ENCODE results near the gene HS3ST4. TPM values are rescaled to one million over a fixed set of nuclear protein-coding genes. Genes with fewer than 3 reads are reported as not detected.

The HS3ST4 gene
- total RNA-seq, 1 donor from 2014 or later = 3.6 TPM

DNA sequence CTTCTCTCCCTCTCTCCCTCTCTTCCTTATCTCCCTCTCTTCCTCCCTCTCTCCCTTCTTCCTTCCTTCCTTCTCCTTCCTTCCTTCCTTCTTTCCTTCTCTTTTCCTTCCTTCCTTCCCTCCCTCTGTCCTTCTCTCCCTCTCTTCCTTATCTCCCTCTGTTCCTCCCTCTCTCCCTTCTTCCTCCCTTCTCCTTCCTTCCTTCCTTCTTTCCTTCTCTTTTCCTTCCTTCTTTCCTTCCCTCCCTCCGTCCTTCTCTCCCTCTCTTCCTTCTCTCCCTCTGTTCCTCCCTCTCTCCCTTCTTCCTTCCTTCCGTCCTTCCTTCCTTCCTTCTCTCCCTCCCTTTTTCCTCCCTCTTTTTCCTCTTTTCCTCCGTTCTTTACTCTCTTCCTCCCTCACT, 38.6 kb downstream of the HS3ST4 start:
- H3K9me3 Mint-ChIP-seq = no peaks in the 10 kb centered on the region
- H3K4me1 Mint-ChIP-seq (ENCODE audit: unreplicated experiment) = no peaks in the 10 kb centered on the region
- H3K27ac Mint-ChIP-seq = no peak overlapping the region
- no peak for DNase-seq (ENCODE audit: extremely low spot score, unreplicated experiment)
- TF ChIP-seq, protein P1, sequence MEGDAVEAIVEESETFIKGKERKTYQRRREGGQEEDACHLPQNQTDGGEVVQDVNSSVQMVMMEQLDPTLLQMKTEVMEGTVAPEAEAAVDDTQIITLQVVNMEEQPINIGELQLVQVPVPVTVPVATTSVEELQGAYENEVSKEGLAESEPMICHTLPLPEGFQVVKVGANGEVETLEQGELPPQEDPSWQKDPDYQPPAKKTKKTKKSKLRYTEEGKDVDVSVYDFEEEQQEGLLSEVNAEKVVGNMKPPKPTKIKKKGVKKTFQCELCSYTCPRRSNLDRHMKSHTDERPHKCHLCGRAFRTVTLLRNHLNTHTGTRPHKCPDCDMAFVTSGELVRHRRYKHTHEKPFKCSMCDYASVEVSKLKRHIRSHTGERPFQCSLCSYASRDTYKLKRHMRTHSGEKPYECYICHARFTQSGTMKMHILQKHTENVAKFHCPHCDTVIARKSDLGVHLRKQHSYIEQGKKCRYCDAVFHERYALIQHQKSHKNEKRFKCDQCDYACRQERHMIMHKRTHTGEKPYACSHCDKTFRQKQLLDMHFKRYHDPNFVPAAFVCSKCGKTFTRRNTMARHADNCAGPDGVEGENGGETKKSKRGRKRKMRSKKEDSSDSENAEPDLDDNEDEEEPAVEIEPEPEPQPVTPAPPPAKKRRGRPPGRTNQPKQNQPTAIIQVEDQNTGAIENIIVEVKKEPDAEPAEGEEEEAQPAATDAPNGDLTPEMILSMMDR (conservative IDR thresholded peaks at IDR 0.05) = no peak
- H3K27me3 Mint-ChIP-seq = no peaks in the 10 kb centered on the region
- H3K36me3 Mint-ChIP-seq = no peaks in the 10 kb centered on the region
- H3K4me3 Mint-ChIP-seq = no peak overlapping the region

DNA sequence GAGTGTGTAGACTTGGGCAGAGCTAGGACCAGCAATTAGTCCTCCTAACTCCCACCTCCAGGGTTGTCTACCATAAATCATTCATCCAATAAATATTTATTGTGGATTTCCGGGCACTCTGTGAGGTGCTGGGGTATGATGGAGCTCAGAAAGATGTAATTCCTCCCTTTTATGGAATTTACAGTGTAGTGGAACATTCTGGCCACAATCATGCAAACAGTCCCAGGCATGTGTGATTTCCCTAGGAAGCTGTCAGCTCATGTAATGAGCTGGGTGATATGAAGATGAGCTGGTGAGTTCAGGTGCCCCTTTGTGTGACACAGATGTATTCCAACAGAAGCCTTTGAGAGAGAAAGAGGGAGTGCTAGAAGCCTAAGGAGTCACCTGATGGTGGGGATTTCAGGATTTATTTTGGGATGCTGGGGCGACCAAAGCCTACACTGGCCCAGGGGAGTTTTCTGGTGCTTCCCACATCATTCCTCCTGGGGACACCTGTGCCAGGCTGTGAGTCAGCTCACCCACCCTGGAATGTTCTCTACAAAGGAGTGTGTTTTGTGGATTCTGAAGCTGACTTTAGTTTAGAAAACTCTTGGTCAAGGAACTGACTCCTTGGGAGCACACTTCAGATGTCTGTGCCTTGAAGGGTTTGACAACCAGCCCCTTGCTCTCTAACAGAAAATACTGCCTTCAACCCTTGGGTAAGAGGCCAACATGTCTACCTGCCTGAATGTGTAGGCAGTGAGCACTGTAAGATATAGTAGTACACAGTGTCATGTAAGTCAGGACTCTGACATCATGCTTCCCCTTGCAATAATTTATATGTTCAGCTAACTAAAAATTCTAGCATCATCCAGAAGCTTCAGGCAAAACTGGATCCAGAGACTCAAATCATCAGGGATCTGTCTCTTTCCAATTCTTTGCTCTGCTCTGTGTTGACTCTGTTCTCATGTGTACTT, 42.9 kb downstream of the HS3ST4 start:
- no peak for DNase-seq (ENCODE audit: extremely low spot score, unreplicated experiment)
- Mint-ChIP-seq H3K9me3 (no peaks in the 10 kb centered on the region), H3K27me3 (no peaks in the 10 kb centered on the region), H3K4me1 (ENCODE audit: unreplicated experiment) (no peaks in the 10 kb centered on the region), H3K27ac (no peak overlapping the region), H3K36me3 (no peaks in the 10 kb centered on the region), H3K4me3 (no peak overlapping the region)
- TF ChIP-seq, protein P1 (conservative IDR thresholded peaks at IDR 0.05) = no peak

DNA sequence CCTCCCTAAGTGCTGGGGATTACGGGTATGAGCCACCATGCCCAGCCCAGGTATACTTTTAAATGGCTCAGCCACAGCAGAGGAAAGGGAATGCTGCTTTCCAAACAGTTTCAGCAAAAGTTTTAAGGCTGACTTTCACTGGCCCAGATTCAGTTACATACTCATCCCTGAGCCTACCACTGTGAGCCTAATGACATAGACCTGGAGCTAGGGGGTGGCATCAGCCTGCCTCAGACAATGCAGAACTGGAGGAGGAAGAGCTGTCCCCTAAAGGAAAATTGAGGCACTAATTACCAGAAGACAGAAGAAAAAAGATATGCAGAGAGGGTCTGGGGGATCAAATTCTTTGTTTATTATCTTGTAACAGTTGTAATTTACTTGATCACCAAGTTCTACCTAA, 43.9 kb downstream of the HS3ST4 start:
- H3K27ac Mint-ChIP-seq = no peak overlapping the region
- no peak overlapping the region for H3K4me3 Mint-ChIP-seq
- DNase-seq (ENCODE audit: extremely low spot score, unreplicated experiment) = no peak
- no peaks in the 10 kb centered on the region for H3K36me3 Mint-ChIP-seq
- H3K27me3 Mint-ChIP-seq = no peaks in the 10 kb centered on the region
- H3K4me1 Mint-ChIP-seq (ENCODE audit: unreplicated experiment) = no peaks in the 10 kb centered on the region
- no peaks in the 10 kb centered on the region for H3K9me3 Mint-ChIP-seq
- TF ChIP-seq, protein P1 (conservative IDR thresholded peaks at IDR 0.05) = no peak

DNA sequence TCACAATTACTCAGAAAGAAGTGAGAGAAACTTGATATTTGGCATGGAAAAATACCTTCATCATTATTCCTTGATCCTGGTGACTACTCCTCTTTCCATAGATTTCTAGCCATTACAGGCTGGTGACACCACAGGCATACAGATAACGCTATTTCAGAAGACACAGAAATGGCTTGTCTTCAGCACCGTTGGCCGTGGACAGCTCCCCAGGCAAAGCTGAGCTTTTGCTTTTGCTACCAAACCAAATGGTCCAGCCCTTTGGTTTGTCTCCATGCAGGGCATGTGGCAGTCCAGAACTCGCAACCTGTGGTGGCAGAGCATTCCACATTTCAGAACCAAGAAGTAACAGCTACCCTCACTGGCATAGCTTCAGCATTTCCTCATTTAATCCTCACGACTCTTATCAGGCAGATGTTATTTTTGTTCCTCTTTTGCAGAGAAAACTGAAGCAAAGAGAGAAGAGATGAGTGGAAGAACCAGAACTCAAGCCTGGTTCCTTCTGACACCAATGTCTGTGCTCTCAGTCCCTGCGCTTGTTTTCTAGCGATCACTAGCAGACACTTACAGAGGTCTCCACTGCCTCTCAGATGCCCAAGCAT, 55.5 kb downstream of the HS3ST4 start:
- DNase-seq (ENCODE audit: extremely low spot score, unreplicated experiment) = no peak
- Mint-ChIP-seq H3K9me3 (no peaks in the 10 kb centered on the region), H3K4me3 (no peak overlapping the region), H3K27me3 (no peaks in the 10 kb centered on the region), H3K27ac (no peak overlapping the region), H3K36me3 (no peaks in the 10 kb centered on the region), H3K4me1 (ENCODE audit: unreplicated experiment) (peaks cover 6% of the 10 kb centered on the region)
- TF ChIP-seq, protein P1 (conservative IDR thresholded peaks at IDR 0.05) = no peak

DNA sequence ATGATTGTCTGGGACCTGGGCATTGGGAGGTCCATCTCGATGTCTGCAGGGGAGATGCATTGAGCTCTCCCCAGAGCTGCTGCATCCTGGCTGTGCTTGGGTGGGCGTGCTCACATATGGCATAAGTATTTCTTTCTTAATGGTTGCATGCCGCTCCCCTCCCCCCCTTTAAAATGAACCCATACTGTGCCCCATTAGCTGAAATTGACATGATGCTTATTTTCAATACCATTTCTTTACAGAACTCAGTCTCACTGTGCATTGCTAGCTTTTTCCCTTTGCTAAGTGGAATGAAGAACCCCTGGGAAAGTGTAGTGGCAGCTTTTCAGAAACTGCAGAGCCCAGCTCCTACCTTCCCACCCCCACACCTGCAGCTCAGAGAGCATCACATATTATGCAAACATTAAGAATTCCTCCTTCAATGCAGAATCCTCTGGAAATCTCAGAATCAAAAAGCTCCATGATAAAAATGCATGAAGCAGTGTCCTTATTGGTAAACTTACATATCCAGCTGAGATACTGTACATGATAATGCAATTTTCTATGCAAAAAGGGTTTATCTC, 56.4 kb downstream of the HS3ST4 start:
- no peaks in the 10 kb centered on the region for H3K9me3 Mint-ChIP-seq
- no peaks in the 10 kb centered on the region for H3K36me3 Mint-ChIP-seq

More for the DNA sequence above, 56.4 kb downstream of the HS3ST4 start:
- Mint-ChIP-seq H3K27me3 (no peaks in the 10 kb centered on the region), H3K4me3 (no peak overlapping the region), H3K27ac (no peak overlapping the region), H3K4me1 (ENCODE audit: unreplicated experiment) (peaks cover 6% of the 10 kb centered on the region)
- TF ChIP-seq, protein P1 (conservative IDR thresholded peaks at IDR 0.05) = no peak
- no peak for DNase-seq (ENCODE audit: extremely low spot score, unreplicated experiment)

Measured in type B pancreatic cell (in vitro differentiated cells).